ENCODE measurements around the gene CASQ2.

Gene CASQ2

GRCh38 chr1:115729756-115730155, 38.8 kb downstream of the CASQ2 start:
- DNase-seq (ENCODE audit: low read depth in 2 of 2) = no peak

- no peak for DNase-seq (ENCODE audit: low read depth in 2 of 2)
Measured at GRCh38 chr1:115728341-115728740, 40.2 kb downstream of the CASQ2 start.

GRCh38 chr1:115727706-115728249, 40.7 kb downstream of the CASQ2 start:
- DNase-seq (ENCODE audit: low read depth in 2 of 2) = no peak

GRCh38 chr1:115726570-115726969, 41.9 kb downstream of the CASQ2 start:
- DNase-seq (ENCODE audit: low read depth in 2 of 2) = no peak

- no peak for DNase-seq (ENCODE audit: low read depth in 2 of 2)
Measured at GRCh38 chr1:115726161-115726560, 42.4 kb downstream of the CASQ2 start.

GRCh38 chr1:115725600-115725999, 42.9 kb downstream of the CASQ2 start:
- DNase-seq (ENCODE audit: low read depth in 2 of 2) = no peak

- no peak for DNase-seq (ENCODE audit: low read depth in 2 of 2)
Measured at GRCh38 chr1:115723756-115724155, 44.8 kb downstream of the CASQ2 start.

GRCh38 chr1:115722221-115722620, 46.3 kb downstream of the CASQ2 start:
- DNase-seq (ENCODE audit: low read depth in 2 of 2) = no peak

GRCh38 chr1:115719285-115719684, 49.2 kb downstream of the CASQ2 start:
- no peak for DNase-seq (ENCODE audit: low read depth in 2 of 2)

GRCh38 chr1:115718011-115718754, 50.3 kb downstream of the CASQ2 start:
- DNase-seq (ENCODE audit: low read depth in 2 of 2) = no peak

GRCh38 chr1:115717541-115717940, 51.0 kb downstream of the CASQ2 start:
- no peak for DNase-seq (ENCODE audit: low read depth in 2 of 2)

- no peak for DNase-seq (ENCODE audit: low read depth in 2 of 2)
Measured at GRCh38 chr1:115714572-115715141, 53.9 kb downstream of the CASQ2 start.

- DNase-seq (ENCODE audit: low read depth in 2 of 2) = no peak
Measured at GRCh38 chr1:115713906-115714305, 54.6 kb downstream of the CASQ2 start.

GRCh38 chr1:115712911-115713609, 55.5 kb downstream of the CASQ2 start:
- DNase-seq (ENCODE audit: low read depth in 2 of 2) = no peak

GRCh38 chr1:115710859-115711624, 57.5 kb downstream of the CASQ2 start:
- no peak for DNase-seq (ENCODE audit: low read depth in 2 of 2)

GRCh38 chr1:115706587-115707425, 61.7 kb downstream of the CASQ2 start:
- DNase-seq (ENCODE audit: low read depth in 2 of 2) = no peak

GRCh38 chr1:115705963-115706362, 62.6 kb downstream of the CASQ2 start:
- no peak for DNase-seq (ENCODE audit: low read depth in 2 of 2)

GRCh38 chr1:115705085-115705951, 63.2 kb downstream of the CASQ2 start:
- no peak for DNase-seq (ENCODE audit: low read depth in 2 of 2)

GRCh38 chr1:115702959-115703358, 65.6 kb downstream of the CASQ2 start:
- DNase-seq (ENCODE audit: low read depth in 2 of 2) = no peak

- DNase-seq (ENCODE audit: low read depth in 2 of 2) = no peak
Measured at GRCh38 chr1:115701090-115701489, 67.4 kb downstream of the CASQ2 start.
